H1 (cell line): ENCODE results near the gene AFG1L. TPM values are rescaled to one million over a fixed set of nuclear protein-coding genes. Genes with fewer than 3 reads are reported as not detected.

Source experiments
- CTCF ChIA-PET: fragments of 300-600 bp; sonication (Branson Sonifier 250); formaldehyde crosslinking; loops from one replicate; lab custom pipeline; 2021; ENCODE audit not compliant: partially characterized antibody; lab: Charles Lee
- POLR2A ChIA-PET: fragments of 300-600 bp; sonication (Branson Sonifier 250); formaldehyde crosslinking; loops from one replicate; lab custom pipeline; 2021; ENCODE audit warnings: inconsistent platforms; ENCODE audit not compliant: partially characterized antibody; lab: Charles Lee
- DNase-seq, 2 experiments: peaks; one replicate each; pipeline versions ENCODE4 v3.0.0 to v3.0.0-alpha.2; 2010 to 2022; ENCODE audit warnings: low spot score in 2 of 2, low read depth in 1 of 2, mixed read lengths in 1 of 2
- FAIRE-seq: peaks from 2 replicates; lab custom pipeline; 2011; peaks lifted over from hg19 to GRCh38; lab: Jason Lieb, UNC
- H2AFZ ChIP-seq: 2 replicates; pipeline ENCODE4 v1.8.1; 2012; ENCODE audit warnings: low read length, inconsistent platforms
- H2AK5ac ChIP-seq: 2 replicates; pipeline ENCODE4 v1.6.1; 2013; ENCODE audit warnings: low read depth, low read length
- H2BK120ac ChIP-seq: replicated peaks from 2 replicates; pipeline ENCODE3; 2013; ENCODE audit warnings: low read depth, low read length, inconsistent platforms
- H2BK12ac ChIP-seq: 2 replicates; pipeline ENCODE4 v1.6.1; 2013; ENCODE audit warnings: low read depth, low read length
- H2BK15ac ChIP-seq: 2 replicates; pipeline ENCODE4 v1.6.1; 2013; ENCODE audit warnings: low read length
- H2BK20ac ChIP-seq: 2 replicates; pipeline ENCODE4 v1.6.1; 2013; ENCODE audit warnings: low read length
- H2BK5ac ChIP-seq: 2 replicates; pipeline ENCODE4 v1.6.1; 2013; ENCODE audit warnings: low read depth, low read length
- H3K14ac ChIP-seq: 2 replicates; pipeline ENCODE4 v1.6.1; 2013; ENCODE audit warnings: inconsistent platforms; ENCODE audit not compliant: insufficient read length
- H3K18ac ChIP-seq: 2 replicates; pipeline ENCODE4 v1.6.1; 2013; ENCODE audit warnings: low read length; ENCODE audit errors: extremely low read depth
- H3K23ac ChIP-seq: 2 replicates; pipeline ENCODE4 v1.6.1; 2013; ENCODE audit warnings: inconsistent platforms; ENCODE audit not compliant: insufficient read length
- H3K23me2 ChIP-seq: 2 replicates; pipeline ENCODE4 v1.6.1; 2013; ENCODE audit warnings: low read depth, low read length
- H3K27ac ChIP-seq: 2 replicates; pipeline ENCODE4 v1.6.1; 2011; ENCODE audit warnings: low read depth, low read length, inconsistent platforms
- H3K27me3 ChIP-seq, 4 experiments: replicated peaks in 1 of 4; 1 replicate in 1 of 4; 2 replicates in 3 of 4; pipeline versions ENCODE4 v1.6.1 to v1.8.1; 2011 to 2013; ENCODE audit warnings: low read length in 3 of 4, mild to moderate bottlenecking in 3 of 4, inconsistent platforms in 2 of 4, mixed read lengths in 2 of 4, moderate library complexity in 1 of 4; ENCODE audit not compliant: control insufficient read depth in 3 of 4, insufficient read depth in 3 of 4; ENCODE audit errors: extremely low read depth in 1 of 4
- H3K36me3 ChIP-seq, 4 experiments: 2 replicates each; pipeline versions ENCODE4 v1.6.1 to v1.8.1; 2011 to 2013; ENCODE audit warnings: mild to moderate bottlenecking in 4 of 4, low read length in 3 of 4, moderate library complexity in 2 of 4, control low read depth in 1 of 4, inconsistent platforms in 1 of 4; ENCODE audit not compliant: insufficient read depth in 4 of 4, control insufficient read depth in 2 of 4
- H3K4ac ChIP-seq: replicated peaks from 2 replicates; pipeline ENCODE3; 2013; ENCODE audit warnings: low read length, low read depth, mixed read lengths, inconsistent platforms; ENCODE audit not compliant: insufficient read length
- H3K4me1 ChIP-seq, 4 experiments: replicated peaks in 1 of 4; 1 replicate in 1 of 4; 2 replicates in 3 of 4; pipeline versions ENCODE4 v1.6.1 to v1.8.1; 2011 to 2013; ENCODE audit warnings: low read length in 3 of 4, inconsistent platforms in 2 of 4, mixed read lengths in 1 of 4; ENCODE audit not compliant: insufficient read depth in 4 of 4, control insufficient read depth in 3 of 4
- H3K4me2 ChIP-seq, 2 experiments: 2 replicates each; pipeline versions ENCODE4 v1.6.1 to v1.8.1; 2011 to 2013; ENCODE audit warnings: low read depth in 2 of 2, low read length in 2 of 2, control low read depth in 1 of 2, inconsistent platforms in 1 of 2, mild to moderate bottlenecking in 1 of 2; ENCODE audit not compliant: insufficient read depth in 1 of 2
- H3K4me3 ChIP-seq, 4 experiments: fragments of 200-600, 300-600 bp in 1 of 4; sonication (generic), shearing (Covaris generic), sonication (Bioruptor Twin) in 1 of 4; 2 replicates each; pipeline versions ENCODE4 v1.5.1 to v1.8.1; 2011 to 2016; ENCODE audit warnings: low read length in 4 of 4, low read depth in 3 of 4, control low read depth in 2 of 4, inconsistent platforms in 2 of 4, mild to moderate bottlenecking in 2 of 4, mixed read lengths in 1 of 4, moderate library complexity in 1 of 4; ENCODE audit not compliant: insufficient read depth in 2 of 4; ENCODE audit errors: extremely low read depth in 1 of 4
- H3K56ac ChIP-seq: replicated peaks from 2 replicates; pipeline ENCODE3; 2013; ENCODE audit warnings: low read depth, mild to moderate bottlenecking, mixed read lengths, low read length, inconsistent platforms; ENCODE audit not compliant: insufficient read length
- H3K79me1 ChIP-seq: 2 replicates; pipeline ENCODE4 v1.6.1; 2013; ENCODE audit warnings: low read depth, low read length, control low read depth
- H3K79me2 ChIP-seq, 2 experiments: 2 replicates each; pipeline versions ENCODE4 v1.6.1 to v1.8.1; 2012 to 2013; ENCODE audit warnings: low read length in 2 of 2, mild to moderate bottlenecking in 2 of 2, inconsistent platforms in 1 of 2; ENCODE audit not compliant: insufficient read depth in 2 of 2, control insufficient read depth in 1 of 2
- H3K9ac ChIP-seq, 4 experiments: replicated peaks in 1 of 4; 1 replicate in 1 of 4; 2 replicates in 3 of 4; pipeline versions ENCODE4 v1.6.1 to v1.8.1; 2011 to 2013; ENCODE audit warnings: low read depth in 3 of 4, low read length in 3 of 4, control low read depth in 2 of 4, mild to moderate bottlenecking in 2 of 4, moderate library complexity in 2 of 4, inconsistent platforms in 1 of 4; ENCODE audit errors: extremely low read depth in 1 of 4
- H3K9me3 ChIP-seq, 2 experiments: 2 replicates each; pipeline versions ENCODE4 v1.6.1 to v1.8.1; 2012 to 2013; ENCODE audit warnings: mild to moderate bottlenecking in 2 of 2, moderate library complexity in 2 of 2, control low read depth in 1 of 2, inconsistent platforms in 1 of 2, low read depth in 1 of 2, low read length in 1 of 2, mixed read lengths in 1 of 2; ENCODE audit not compliant: insufficient read depth in 2 of 2
- H4K20me1 ChIP-seq, 2 experiments: replicated peaks in 1 of 2; 2 replicates each; pipeline versions ENCODE3 to v1.8.1; 2011 to 2013; ENCODE audit warnings: inconsistent platforms in 2 of 2, low read length in 2 of 2, mild to moderate bottlenecking in 1 of 2; ENCODE audit not compliant: insufficient read depth in 2 of 2, control insufficient read depth in 1 of 2
- H4K5ac ChIP-seq: 2 replicates; pipeline ENCODE4 v1.6.1; 2013; ENCODE audit warnings: low read length, low read depth, mixed read lengths, inconsistent platforms; ENCODE audit not compliant: insufficient read length
- H4K8ac ChIP-seq: 2 replicates; pipeline ENCODE4 v1.8.0; 2013; ENCODE audit warnings: mild to moderate bottlenecking, moderate library complexity, low read length, inconsistent platforms; ENCODE audit not compliant: insufficient read depth; ENCODE audit errors: extremely low read depth
- H4K91ac ChIP-seq: replicated peaks from 2 replicates; pipeline ENCODE3; 2013; ENCODE audit warnings: low read length, mixed read lengths, inconsistent platforms; ENCODE audit not compliant: insufficient read length
- CEBPB ChIP-seq: IDR thresholded peaks from 2 replicates; pipeline ENCODE4 v1.6.1; 2012; ENCODE audit warnings: low read depth, low read length
- WGBS, 2 experiments: shearing (Covaris generic) in 1 of 2; methylation state at CpG; one replicate each; pipeline versions ENCODE4 v1.1.6 to v1.1.7; 2013 to 2015; ENCODE audit warnings: low lambda C conversion rate in 2 of 2, mixed read lengths in 2 of 2, inconsistent platforms in 1 of 2, low coverage in 1 of 2, missing lambda C conversion rate in 1 of 2; ENCODE audit not compliant: insufficient replicate concordance in 2 of 2, insufficient coverage in 1 of 2, insufficient read length in 1 of 2; ENCODE audit errors: extremely low coverage in 1 of 2, missing lambda C conversion rate in 1 of 2; 5-methylcytosine and 5-hydroxymethylcytosine counted together
- polyA plus RNA-seq, 7 experiments: library from polyadenylated mRNA; depleted of rRNA in 3 of 7; stranded (reverse) in 5 of 7; unstranded in 2 of 7; fragments of >200 nt in 5 of 7; fragments of 200-250 nt in 2 of 7; gene quantifications; 1 replicate in 5 of 7; 2 replicates in 1 of 7; 4 replicates in 1 of 7; pipeline versions ENCODE4 v1.2.1 to v1.2.3, GENCODE V29; 2011 to 2013; ENCODE audit warnings: missing spikeins in 2 of 7, mixed read lengths in 2 of 7
- total RNA-seq: library from RNA; stranded (reverse); fragmentation: NEBNext Ultra II Directional; extraction: Animal tissue kit (Norgen Biotek cat#: 25700); gene quantifications from 2 replicates; pipeline ENCODE4 v1.2.1, GENCODE V29; 2021

The AFG1L gene
- total and polyA plus RNA-seq, 2 of the 8 experiments (the other 6 are each of a cell fraction or from before 2014, with no cell fraction given) = 0.98 to 5.7 TPM

DNA sequence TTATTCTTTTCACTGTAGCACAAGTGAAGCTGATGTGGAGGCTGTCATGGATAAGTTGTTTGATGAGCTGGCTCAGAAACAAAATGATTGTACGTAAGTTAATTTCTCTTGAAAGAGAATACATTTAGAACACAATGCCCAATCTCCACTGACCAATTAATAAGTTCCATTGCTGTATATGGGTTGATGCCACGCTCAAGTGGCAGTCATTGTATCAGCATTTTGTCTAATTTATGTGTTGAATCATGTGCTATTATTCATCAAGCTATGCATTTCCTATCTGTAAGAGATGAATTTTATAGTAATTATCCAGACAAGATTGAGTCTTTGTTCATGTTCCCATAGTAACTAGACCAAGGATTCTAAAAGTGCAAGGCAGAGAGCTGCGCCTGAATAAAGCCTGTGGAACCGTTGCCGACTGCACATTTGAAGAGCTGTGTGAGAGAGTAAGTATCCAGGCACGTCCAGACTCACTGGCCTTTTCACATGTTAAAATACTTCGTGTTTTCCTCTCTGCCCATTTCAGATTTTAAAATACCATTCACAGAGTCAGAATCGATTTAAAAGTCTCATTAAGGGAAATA lies 182.1 kb downstream of the AFG1L start:
- Histone ChIP-seq H3K4me3 (no peak overlapping the region), H3K79me1 (no peaks in the 10 kb centered on the region), H3K23ac (no peak overlapping the region), H3K9ac (no peak overlapping the region), H3K27ac (no peak overlapping the region), H4K20me1 (no peaks in the 10 kb centered on the region), H2BK12ac (no peak overlapping the region), H4K5ac (no peak overlapping the region), H3K4me2 (no peak overlapping the region), H3K36me3 (no peaks in the 10 kb centered on the region), H3K18ac (no peak overlapping the region), H3K14ac (no peak overlapping the region), H3K27me3 (no peaks in the 10 kb centered on the region), H2BK5ac (no peak overlapping the region), H2AK5ac (no peak overlapping the region), H3K79me2 (no peaks in the 10 kb centered on the region), H3K4ac (no peak overlapping the region), H2AFZ (no peak overlapping the region), H3K23me2 (no peaks in the 10 kb centered on the region), H4K91ac (no peak overlapping the region), H2BK15ac (no peak overlapping the region), H2BK20ac (no peak overlapping the region), H3K4me1 (no peaks in the 10 kb centered on the region), H4K8ac (no peak overlapping the region; the same call in 1 of the 2 replicates), H2BK120ac (no peak overlapping the region), H3K9me3 (no peaks in the 10 kb centered on the region), H3K56ac (no peak overlapping the region)
- no peak for TF ChIP-seq CEBPB
- no peak for FAIRE-seq
- DNase-seq = no peak
- 85% methylated on average over 8 of the region's 8 CpGs; no CpG with 5 or more reads in 1 of the 2 experiments for WGBS, 2 experiments
- POLR2A ChIA-PET = interaction anchor here (0.7 kb wide), 1 partner anchor 12 kb away, joined by 3 read pairs; no protein-coding TSS in a partner anchor
- CTCF ChIA-PET = interaction anchor here (1.6 to 9.8 kb wide), 3 partner anchors 16 to 227 kb away, joined by 3 to 53 read pairs (median 4); no protein-coding TSS in a partner anchor
